Measurements from ENCODE around the gene SLIT3.

- TF ChIP-seq POLR2AphosphoS5 (IDR thresholded peaks at IDR 0.05; ENCODE audit: insufficient read depth, low read depth, low read length) (no peak), EZH2 (IDR thresholded peaks at IDR 0.05; ENCODE audit: borderline replicate concordance, low read depth, low read length, severe bottlenecking) (no peak), POLR2A (IDR thresholded peaks at IDR 0.05; ENCODE audit: low read depth, low read length) (no peak), FOS (IDR thresholded peaks at IDR 0.05; ENCODE audit: borderline replicate concordance, insufficient read depth, low read length) (no peak)
- TF ChIP-seq, protein P1, sequence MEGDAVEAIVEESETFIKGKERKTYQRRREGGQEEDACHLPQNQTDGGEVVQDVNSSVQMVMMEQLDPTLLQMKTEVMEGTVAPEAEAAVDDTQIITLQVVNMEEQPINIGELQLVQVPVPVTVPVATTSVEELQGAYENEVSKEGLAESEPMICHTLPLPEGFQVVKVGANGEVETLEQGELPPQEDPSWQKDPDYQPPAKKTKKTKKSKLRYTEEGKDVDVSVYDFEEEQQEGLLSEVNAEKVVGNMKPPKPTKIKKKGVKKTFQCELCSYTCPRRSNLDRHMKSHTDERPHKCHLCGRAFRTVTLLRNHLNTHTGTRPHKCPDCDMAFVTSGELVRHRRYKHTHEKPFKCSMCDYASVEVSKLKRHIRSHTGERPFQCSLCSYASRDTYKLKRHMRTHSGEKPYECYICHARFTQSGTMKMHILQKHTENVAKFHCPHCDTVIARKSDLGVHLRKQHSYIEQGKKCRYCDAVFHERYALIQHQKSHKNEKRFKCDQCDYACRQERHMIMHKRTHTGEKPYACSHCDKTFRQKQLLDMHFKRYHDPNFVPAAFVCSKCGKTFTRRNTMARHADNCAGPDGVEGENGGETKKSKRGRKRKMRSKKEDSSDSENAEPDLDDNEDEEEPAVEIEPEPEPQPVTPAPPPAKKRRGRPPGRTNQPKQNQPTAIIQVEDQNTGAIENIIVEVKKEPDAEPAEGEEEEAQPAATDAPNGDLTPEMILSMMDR (IDR thresholded peaks at IDR 0.05; ENCODE audit: extremely low read depth in 1 of 2, insufficient read depth in 1 of 2, low read depth in 1 of 2, low read length in 2 of 2): no peak
Measured at GRCh38 chr5:169085212-169085611, 215.7 kb downstream of the SLIT3 start.
